T follicular helper cell (primary cell): Measurements from ENCODE around the gene KIF13A.
"Not testable (repeated sequence)": the region's sequence is repeated elsewhere in the genome, so short reads cannot be mapped to it uniquely, and the experiment has no call there.

Source experiments
- DNase-seq: peaks from one replicate; pipeline ENCODE4 v3.0.0-alpha.2; 2020; ENCODE audit warnings: low read depth

Gene KIF13A

GRCh38 chr6:17968876-17969275, 18.6 kb downstream of the KIF13A start:
- no peak for DNase-seq

GRCh38 chr6:17967668-17968518, 19.5 kb downstream of the KIF13A start:
- no peak for DNase-seq

GRCh38 chr6:17966451-17966850, 21.0 kb downstream of the KIF13A start:
- no peak for DNase-seq

- no peak for DNase-seq
Measured at GRCh38 chr6:17965397-17965796, 22.0 kb downstream of the KIF13A start.

- DNase-seq: no peak
Measured at GRCh38 chr6:17964633-17965032, 22.8 kb downstream of the KIF13A start.

- no peak for DNase-seq
Measured at GRCh38 chr6:17962436-17963031, 24.9 kb downstream of the KIF13A start.

GRCh38 chr6:17959302-17959701, 28.1 kb downstream of the KIF13A start:
- DNase-seq: no peak

- DNase-seq: no peak
Measured at GRCh38 chr6:17957904-17958620, 29.4 kb downstream of the KIF13A start.

- DNase-seq: no peak
Measured at GRCh38 chr6:17957498-17957897, 29.9 kb downstream of the KIF13A start.

GRCh38 chr6:17957086-17957485, 30.3 kb downstream of the KIF13A start:
- DNase-seq: no peak

- no peak for DNase-seq
Measured at GRCh38 chr6:17950095-17950494, 37.3 kb downstream of the KIF13A start.

- DNase-seq: no peak
Measured at GRCh38 chr6:17949168-17949567, 38.3 kb downstream of the KIF13A start.

- no peak for DNase-seq
Measured at GRCh38 chr6:17948725-17949124, 38.7 kb downstream of the KIF13A start.

- DNase-seq: not testable (repeated sequence)
Measured at GRCh38 chr6:17947574-17947973, 39.9 kb downstream of the KIF13A start.

GRCh38 chr6:17945575-17945974, 41.9 kb downstream of the KIF13A start:
- DNase-seq: no peak

- no peak for DNase-seq
Measured at GRCh38 chr6:17945111-17945510, 42.3 kb downstream of the KIF13A start.

- DNase-seq: no peak
Measured at GRCh38 chr6:17941318-17941717, 46.1 kb downstream of the KIF13A start.

GRCh38 chr6:17940151-17940792, 47.2 kb downstream of the KIF13A start:
- DNase-seq: no peak

GRCh38 chr6:17938901-17939300, 48.5 kb downstream of the KIF13A start:
- DNase-seq: no peak

GRCh38 chr6:17935188-17936149, 52.0 kb downstream of the KIF13A start:
- no peak for DNase-seq

GRCh38 chr6:17933716-17934115, 53.7 kb downstream of the KIF13A start:
- DNase-seq: no peak
